ENCODE data around the gene ZSCAN9. TPM values are rescaled to one million over a fixed set of nuclear protein-coding genes. Genes with fewer than 3 reads are reported as not detected.

The ZSCAN9 gene
- total and polyA plus RNA-seq, 3 experiments from 2014 or later, result 4.7 to 6.8 (median 5.0) TPM

DNA sequence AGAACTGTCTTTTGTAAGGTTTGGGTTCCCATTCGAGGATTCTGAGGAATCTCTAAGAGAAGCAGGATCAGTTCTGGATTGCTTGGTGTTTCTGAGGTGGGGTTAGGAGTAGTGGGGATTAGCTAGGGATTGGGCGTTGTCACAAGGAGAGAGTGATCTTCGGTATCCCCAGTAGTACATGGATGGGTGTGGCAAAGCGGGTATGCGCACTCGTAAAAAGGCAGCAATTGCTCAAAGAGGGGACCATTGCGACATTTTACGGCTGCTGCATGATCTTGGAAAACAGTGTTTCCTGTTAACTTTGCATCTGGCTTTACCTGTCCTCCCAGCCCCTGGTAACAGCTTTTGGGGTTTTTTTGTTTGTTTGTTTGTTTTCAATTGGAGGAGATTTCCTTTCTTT lies 9.7 kb upstream of the ZSCAN9 start:
- no peak overlapping the region for H3K27ac Mint-ChIP-seq
- Histone ChIP-seq H3K27me3 (ENCODE audit: insufficient read depth, low read length, poor library complexity, severe bottlenecking) (peaks cover 44% of the 10 kb centered on the region), H3K4me1 (ENCODE audit: insufficient read depth, low read length) (peaks cover 17% of the 10 kb centered on the region), H3K4me3 (ENCODE audit: low read length) (no peak overlapping the region), H3K36me3 (ENCODE audit: insufficient read depth, low read length) (no peaks in the 10 kb centered on the region), H3K9me3 (ENCODE audit: low read length) (no peaks in the 10 kb centered on the region), H3K27ac (ENCODE audit: low read depth, low read length) (no peak overlapping the region)
- H3K9me3 Mint-ChIP-seq, result peaks cover 0 to 6% (median 0%) of the 10 kb centered on the region in 5 donors
- no peaks in the 10 kb centered on the region for H3K36me3 Mint-ChIP-seq
- CTCF ChIA-PET, result no interaction called here
- H3K27me3 Mint-ChIP-seq, result peaks cover 72 to 89% of the 10 kb centered on the region in 2 donors
- no peak for DNase-seq
- POLR2A ChIA-PET, result no interaction called here
- peaks cover 21 to 24% (median 23%) of the 10 kb centered on the region in 3 donors for H3K4me1 Mint-ChIP-seq
- peak overlapping the region in 1 of 7 donors; percentile 41 for H3K4me3 Mint-ChIP-seq

DNA sequence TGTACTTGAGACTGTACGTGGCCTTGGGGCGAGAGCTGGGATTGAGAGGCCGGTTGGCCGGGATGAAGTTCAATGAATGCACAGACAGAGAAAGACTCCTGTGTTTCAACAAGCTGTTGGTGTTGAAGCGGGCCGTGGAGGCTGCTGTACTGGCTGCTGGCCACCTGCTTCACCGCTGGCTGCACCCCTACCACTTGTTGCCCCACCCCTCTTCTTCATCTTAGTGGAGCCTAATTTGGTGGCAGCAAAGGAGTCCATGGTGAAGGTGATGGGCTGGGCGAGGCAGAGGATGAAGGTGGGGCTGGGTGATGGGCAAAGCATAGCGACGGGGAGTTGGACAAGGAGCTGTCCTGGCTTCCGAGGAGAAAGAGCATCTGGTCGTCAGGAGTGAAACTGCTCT lies 7.2 kb upstream of the ZSCAN9 start:
- peaks cover 0 to 6% (median 0%) of the 10 kb centered on the region in 5 donors for H3K9me3 Mint-ChIP-seq
- peaks cover 67 to 91% of the 10 kb centered on the region in 2 donors for H3K27me3 Mint-ChIP-seq
- POLR2A ChIA-PET, result no interaction called here
- peak overlapping the region; percentile 71 for H3K27ac ChIP-seq (ENCODE audit: low read depth, low read length)
- no peak for DNase-seq
- peak overlapping the region; percentile 52 to 81 (median 76) for H3K4me3 Mint-ChIP-seq
- H3K27me3 ChIP-seq (ENCODE audit: insufficient read depth, low read length, poor library complexity, severe bottlenecking), result peaks cover 23% of the 10 kb centered on the region
- H3K9me3 ChIP-seq (ENCODE audit: low read length), result no peaks in the 10 kb centered on the region
- CTCF ChIA-PET, result no interaction called here
- H3K36me3 ChIP-seq (ENCODE audit: insufficient read depth, low read length), result no peaks in the 10 kb centered on the region
- no peaks in the 10 kb centered on the region for H3K36me3 Mint-ChIP-seq
- peaks cover 7% of the 10 kb centered on the region for H3K4me1 ChIP-seq (ENCODE audit: insufficient read depth, low read length)
- no peak overlapping the region for H3K27ac Mint-ChIP-seq
- H3K4me1 Mint-ChIP-seq, result peaks cover 9 to 11% (median 9%) of the 10 kb centered on the region in 3 donors
- peak overlapping the region; percentile 17 for H3K4me3 ChIP-seq (ENCODE audit: low read length)

DNA sequence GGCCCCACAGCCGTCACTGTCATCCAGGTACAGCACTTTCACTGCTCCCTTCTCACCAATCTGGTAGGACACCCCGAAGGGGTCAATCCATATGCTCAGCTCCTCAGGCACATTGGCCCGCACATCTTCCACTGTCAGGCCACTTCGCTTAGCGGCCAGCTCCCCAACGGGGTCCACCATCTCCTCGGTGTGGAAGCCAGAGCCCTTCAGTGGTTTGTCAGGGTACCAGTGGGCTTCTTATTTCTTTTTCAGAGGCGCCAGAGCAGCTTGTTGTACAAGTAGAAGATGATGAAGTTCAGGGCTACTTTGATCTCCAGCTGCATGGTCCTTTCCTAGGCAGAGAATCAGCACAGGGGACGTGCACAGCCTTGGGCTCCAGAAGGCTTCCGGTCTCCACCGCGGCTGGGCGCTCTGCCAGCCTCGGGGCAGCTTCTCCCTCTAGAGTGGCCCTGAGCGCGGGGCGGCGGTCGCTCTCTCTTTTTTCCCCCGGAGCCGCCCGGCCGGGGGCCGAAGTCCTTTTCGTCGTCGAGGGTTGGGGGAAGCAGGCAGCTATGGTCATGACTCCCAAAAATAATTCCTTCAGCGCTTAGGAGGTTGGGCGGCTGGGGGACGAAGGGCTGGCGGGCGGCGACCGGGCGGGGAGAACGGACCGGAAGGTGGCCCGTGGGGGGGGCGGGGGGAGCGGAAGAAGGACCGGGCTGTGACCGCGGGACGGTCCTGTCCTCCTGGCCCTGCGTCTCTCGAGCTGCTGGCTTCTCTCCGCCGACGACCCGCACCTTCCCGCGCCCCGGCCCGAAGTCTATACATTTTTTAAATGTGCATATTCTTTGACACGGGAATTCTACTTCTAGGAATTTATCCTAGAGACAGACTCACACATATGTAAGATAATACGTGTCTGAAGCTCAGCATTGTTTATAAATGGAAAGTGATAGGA lies 6.5 kb upstream of the ZSCAN9 start:
- Mint-ChIP-seq H3K9me3 (peaks cover 0 to 1% (median 0%) of the 10 kb centered on the region in 5 donors), H3K4me1 (peaks cover 4 to 8% (median 7%) of the 10 kb centered on the region in 3 donors), H3K36me3 (no peaks in the 10 kb centered on the region), H3K27me3 (peaks cover 67 to 91% of the 10 kb centered on the region in 2 donors), H3K4me3 (peak overlapping the region; percentile 76 to 90 (median 81)), H3K27ac (peak overlapping the region in 3 of 8 donors; percentile 30 to 51 (median 43))
- H3K4me3 ChIP-seq (ENCODE audit: low read length), result peak overlapping the region; percentile 17
- H3K4me1 ChIP-seq (ENCODE audit: insufficient read depth, low read length), result peaks cover 7% of the 10 kb centered on the region
- ChIA-PET CTCF (no interaction called here), POLR2A (interaction anchor here (0.6 to 1.1 kb wide), 2 partner anchors 180 to 240 kb away, joined by 3 to 9 read pairs; no protein-coding TSS in a partner anchor)
- H3K36me3 ChIP-seq (ENCODE audit: insufficient read depth, low read length), result no peaks in the 10 kb centered on the region
- no peaks in the 10 kb centered on the region for H3K9me3 ChIP-seq (ENCODE audit: low read length)
- DNase-seq, result peak in 3 of 5 donors; percentile 9 to 54 (median 16)
- H3K27ac ChIP-seq (ENCODE audit: low read depth, low read length), result peak overlapping the region; percentile 71
- H3K27me3 ChIP-seq (ENCODE audit: insufficient read depth, low read length, poor library complexity, severe bottlenecking), result peaks cover 25% of the 10 kb centered on the region

DNA sequence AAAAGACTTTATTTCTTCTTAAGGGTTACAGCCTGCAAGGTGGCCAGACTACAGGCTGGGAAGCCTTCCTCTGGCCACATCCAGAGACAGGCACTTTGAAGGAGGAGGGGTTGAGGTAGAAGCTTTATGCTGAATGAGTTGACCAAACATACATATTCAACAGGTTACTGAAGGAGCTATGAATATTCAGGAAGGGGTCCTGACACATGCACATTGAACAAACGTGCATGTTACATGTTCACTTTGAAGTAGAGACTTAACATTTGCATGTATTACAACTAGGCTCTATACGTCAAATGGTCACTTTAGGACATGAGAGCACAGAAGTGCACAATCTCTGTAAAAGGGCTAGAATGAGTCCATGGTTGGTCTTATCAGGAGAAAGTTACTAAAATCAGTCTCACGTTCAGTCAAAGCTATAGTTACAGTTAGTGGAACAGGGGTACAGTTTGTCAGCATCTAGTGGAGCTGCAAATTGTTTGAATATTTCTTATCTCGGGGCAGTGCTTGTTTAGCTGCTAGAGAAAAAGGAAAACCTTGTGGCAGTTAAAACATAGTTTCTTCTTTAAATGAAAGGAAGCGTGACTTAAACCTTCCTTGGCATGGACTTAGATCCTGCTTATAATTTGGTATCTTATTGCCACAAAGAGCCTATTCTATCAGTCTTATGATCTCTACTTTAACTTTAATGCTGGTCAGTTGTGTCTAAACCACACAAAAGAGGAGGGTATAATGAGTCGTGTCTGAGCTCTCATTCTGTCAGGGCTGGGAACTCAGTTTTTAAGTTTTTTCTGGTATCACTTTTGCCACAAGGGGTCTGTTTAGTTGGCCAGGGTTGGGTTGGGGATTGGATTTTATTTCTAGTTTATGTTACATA lies 4.6 kb upstream of the ZSCAN9 start:
- H3K9me3 Mint-ChIP-seq, result no peaks in the 10 kb centered on the region
- Histone ChIP-seq H3K4me3 (ENCODE audit: low read length) (no peak overlapping the region), H3K27me3 (ENCODE audit: insufficient read depth, low read length, poor library complexity, severe bottlenecking) (peaks cover 15% of the 10 kb centered on the region), H3K27ac (ENCODE audit: low read depth, low read length) (no peak overlapping the region), H3K9me3 (ENCODE audit: low read length) (no peaks in the 10 kb centered on the region), H3K36me3 (ENCODE audit: insufficient read depth, low read length) (no peaks in the 10 kb centered on the region), H3K4me1 (ENCODE audit: insufficient read depth, low read length) (peaks cover 7% of the 10 kb centered on the region)
- DNase-seq, result no peak
- peaks cover 16 to 17% (median 16%) of the 10 kb centered on the region in 3 donors for H3K4me1 Mint-ChIP-seq
- peaks cover 53 to 77% of the 10 kb centered on the region in 2 donors for H3K27me3 Mint-ChIP-seq
- peak overlapping the region in 1 of 7 donors; percentile 37 for H3K4me3 Mint-ChIP-seq
- H3K27ac Mint-ChIP-seq, result no peak overlapping the region
- ChIA-PET CTCF (interaction anchor here (1.2 kb wide), 1 partner anchor 136 kb away, joined by 3 read pairs; no protein-coding TSS in a partner anchor), POLR2A (no interaction called here)
- H3K36me3 Mint-ChIP-seq, result peaks cover 0 to 3% (median 0%) of the 10 kb centered on the region in 3 donors

DNA sequence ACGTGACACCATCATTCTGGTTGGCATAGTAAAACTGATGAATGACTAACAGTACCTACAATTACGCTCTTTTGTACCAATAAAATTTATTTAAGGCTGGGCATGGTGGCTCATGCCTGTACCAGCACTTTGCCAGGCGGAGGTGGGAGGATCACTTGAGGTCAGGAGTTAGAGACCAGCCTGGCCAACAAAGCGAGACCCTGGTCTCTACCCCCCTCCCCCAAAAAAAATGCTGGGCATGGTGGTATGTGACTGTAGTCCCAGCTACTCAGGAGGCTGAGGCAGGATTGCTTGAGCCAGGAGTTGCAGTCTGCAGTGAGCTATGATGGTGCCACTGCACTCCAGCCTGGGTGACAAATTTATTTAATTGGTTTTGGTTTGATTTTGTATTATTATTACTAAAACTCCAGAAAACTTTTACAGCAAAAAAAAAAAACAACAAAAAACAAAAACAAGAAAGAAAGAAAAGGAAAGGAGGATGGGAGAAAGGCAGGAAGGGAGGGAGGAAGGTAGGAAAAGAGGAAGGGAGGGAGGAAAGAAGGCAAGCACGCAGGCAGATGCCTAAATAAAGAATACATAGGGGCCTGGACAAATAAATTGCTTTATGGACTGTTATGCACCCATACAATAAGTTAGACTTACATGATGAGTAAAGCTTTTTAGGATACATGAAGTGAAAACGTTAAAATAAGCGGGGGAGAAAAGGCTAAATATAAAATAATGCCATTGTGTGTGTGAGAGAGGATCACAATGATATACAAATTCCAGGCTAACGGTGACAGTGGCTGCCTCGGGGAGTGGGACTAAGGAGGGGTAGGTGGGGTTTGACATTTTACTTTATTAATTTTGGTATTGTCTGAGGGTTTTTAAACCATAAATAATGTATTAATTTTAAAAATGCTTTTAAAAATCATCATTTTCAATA lies 682 bp upstream of the ZSCAN9 start:
- POLR2A ChIA-PET, result interaction anchor here (0.7 to 1.0 kb wide), 2 partner anchors 63 to 83 kb away, joined by 3 to 5 read pairs; partner anchors contain the start of gene ZKSCAN8
- Histone ChIP-seq H3K4me1 (ENCODE audit: insufficient read depth, low read length) (no peaks in the 10 kb centered on the region), H3K36me3 (ENCODE audit: insufficient read depth, low read length) (no peaks in the 10 kb centered on the region), H3K9me3 (ENCODE audit: low read length) (no peaks in the 10 kb centered on the region), H3K27me3 (ENCODE audit: insufficient read depth, low read length, poor library complexity, severe bottlenecking) (peaks cover 13% of the 10 kb centered on the region), H3K4me3 (ENCODE audit: low read length) (peak overlapping the region; percentile 61), H3K27ac (ENCODE audit: low read depth, low read length) (peak overlapping the region; percentile 56)
- CTCF ChIA-PET, result no interaction called here
- H3K27me3 Mint-ChIP-seq, result peaks cover 35 to 42% of the 10 kb centered on the region in 2 donors
- no peak for DNase-seq
- H3K4me3 Mint-ChIP-seq, result peak overlapping the region; percentile 91 to 99 (median 95)
- H3K9me3 Mint-ChIP-seq, result no peaks in the 10 kb centered on the region
- H3K27ac Mint-ChIP-seq, result peak overlapping the region in 6 of 8 donors; percentile 63 to 94 (median 88)
- H3K4me1 Mint-ChIP-seq, result peaks cover 22 to 27% (median 22%) of the 10 kb centered on the region in 3 donors
- H3K36me3 Mint-ChIP-seq, result peaks cover 0 to 25% (median 0%) of the 10 kb centered on the region in 3 donors

DNA sequence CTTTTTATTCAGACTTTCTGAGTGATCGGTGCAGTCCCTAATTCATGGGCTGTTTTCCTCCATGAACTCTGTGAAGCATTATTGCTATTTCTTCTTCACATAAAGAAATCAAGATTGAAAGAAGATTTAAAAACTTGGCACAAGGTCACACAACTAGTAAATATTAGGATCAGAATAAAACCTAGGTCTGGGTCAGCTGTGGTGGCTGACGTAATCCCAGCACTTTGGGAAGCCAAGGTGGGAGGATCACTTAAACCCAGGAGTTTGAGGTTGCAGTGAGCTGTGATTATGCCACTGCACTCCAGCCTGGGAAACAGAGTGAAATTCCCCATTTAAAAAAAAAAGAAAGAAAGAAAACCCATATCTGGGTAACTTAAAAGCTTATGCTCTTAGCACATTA lies 1.4 kb downstream of the ZSCAN9 start:
- no peaks in the 10 kb centered on the region for H3K36me3 ChIP-seq (ENCODE audit: insufficient read depth, low read length)
- H3K4me3 Mint-ChIP-seq, result peak overlapping the region in 4 of 7 donors; percentile 18 to 96 (median 93)
- DNase-seq, result no peak
- H3K9me3 Mint-ChIP-seq, result no peaks in the 10 kb centered on the region
- peaks cover 22 to 27% (median 22%) of the 10 kb centered on the region in 3 donors for H3K4me1 Mint-ChIP-seq
- peak overlapping the region in 1 of 8 donors; percentile 13 for H3K27ac Mint-ChIP-seq
- peaks cover 0 to 37% (median 12%) of the 10 kb centered on the region in 3 donors for H3K36me3 Mint-ChIP-seq
- H3K27me3 ChIP-seq (ENCODE audit: insufficient read depth, low read length, poor library complexity, severe bottlenecking), result peaks cover 9% of the 10 kb centered on the region
- H3K27ac ChIP-seq (ENCODE audit: low read depth, low read length), result no peak overlapping the region
- H3K9me3 ChIP-seq (ENCODE audit: low read length), result no peaks in the 10 kb centered on the region
- POLR2A ChIA-PET, result no interaction called here
- H3K4me1 ChIP-seq (ENCODE audit: insufficient read depth, low read length), result no peaks in the 10 kb centered on the region
- no peak overlapping the region for H3K4me3 ChIP-seq (ENCODE audit: low read length)
- CTCF ChIA-PET, result no interaction called here
- peaks cover 16 to 21% of the 10 kb centered on the region in 2 donors for H3K27me3 Mint-ChIP-seq

DNA sequence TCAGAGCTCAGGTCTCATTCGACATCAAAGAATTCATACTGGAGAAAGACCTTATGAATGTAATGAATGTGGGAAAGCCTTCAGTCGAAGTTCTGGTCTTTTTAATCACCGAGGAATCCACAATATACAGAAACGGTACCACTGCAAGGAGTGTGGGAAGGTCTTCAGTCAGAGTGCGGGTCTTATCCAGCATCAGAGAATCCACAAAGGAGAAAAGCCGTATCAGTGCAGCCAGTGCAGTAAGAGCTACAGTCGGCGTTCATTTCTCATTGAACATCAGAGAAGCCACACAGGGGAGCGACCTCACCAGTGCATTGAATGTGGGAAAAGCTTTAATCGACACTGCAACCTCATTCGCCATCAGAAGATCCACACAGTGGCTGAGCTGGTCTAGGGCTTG lies 7.7 kb downstream of the ZSCAN9 start:
- H3K9me3 ChIP-seq (ENCODE audit: low read length), result no peaks in the 10 kb centered on the region
- ChIA-PET POLR2A (no interaction called here), CTCF (no interaction called here)
- no peak overlapping the region for H3K27ac ChIP-seq (ENCODE audit: low read depth, low read length)
- no peaks in the 10 kb centered on the region for H3K36me3 ChIP-seq (ENCODE audit: insufficient read depth, low read length)
- H3K4me1 Mint-ChIP-seq, result no peaks in the 10 kb centered on the region
- H3K4me1 ChIP-seq (ENCODE audit: insufficient read depth, low read length), result no peaks in the 10 kb centered on the region
- no peak overlapping the region for H3K4me3 Mint-ChIP-seq
- no peaks in the 10 kb centered on the region for H3K9me3 Mint-ChIP-seq
- H3K27ac Mint-ChIP-seq, result no peak overlapping the region
- no peaks in the 10 kb centered on the region for H3K27me3 ChIP-seq (ENCODE audit: insufficient read depth, low read length, poor library complexity, severe bottlenecking)
- no peak overlapping the region for H3K4me3 ChIP-seq (ENCODE audit: low read length)
- peaks cover 12 to 44% (median 19%) of the 10 kb centered on the region in 3 donors for H3K36me3 Mint-ChIP-seq
- DNase-seq, result no peak
- no peaks in the 10 kb centered on the region for H3K27me3 Mint-ChIP-seq
